NCI-H187 (cell line): ENCODE results near the gene TRMT2B.
"Not testable (repeated sequence)": the region's sequence is repeated elsewhere in the genome, so short reads cannot be mapped to it uniquely, and the experiment has no call there.

ENCODE experiments used
- DNase-seq, 2 experiments: peaks; one replicate each; lab custom pipeline; 2025; lab: John Stamatoyannopoulos, UW

The TRMT2B gene

DNA sequence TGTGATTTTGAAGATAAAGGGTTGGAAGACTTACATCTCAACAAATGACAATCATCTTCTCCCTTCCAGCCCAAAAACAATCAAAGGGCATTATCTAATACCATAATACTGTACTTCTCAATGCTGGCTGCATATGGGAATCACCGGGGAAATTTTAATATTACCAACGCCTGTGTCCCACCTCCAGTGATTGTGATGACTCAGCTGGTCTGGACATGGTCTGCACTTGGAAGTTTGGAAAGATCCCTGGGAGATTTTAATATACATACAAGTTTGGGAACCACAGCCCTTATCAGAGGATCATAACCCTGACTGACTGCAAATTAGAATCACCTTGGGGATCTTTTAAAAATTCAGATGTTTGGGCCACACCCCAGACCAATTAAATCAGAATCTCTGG lies 52.5 kb downstream of the TRMT2B start:
- no peak for DNase-seq

DNA sequence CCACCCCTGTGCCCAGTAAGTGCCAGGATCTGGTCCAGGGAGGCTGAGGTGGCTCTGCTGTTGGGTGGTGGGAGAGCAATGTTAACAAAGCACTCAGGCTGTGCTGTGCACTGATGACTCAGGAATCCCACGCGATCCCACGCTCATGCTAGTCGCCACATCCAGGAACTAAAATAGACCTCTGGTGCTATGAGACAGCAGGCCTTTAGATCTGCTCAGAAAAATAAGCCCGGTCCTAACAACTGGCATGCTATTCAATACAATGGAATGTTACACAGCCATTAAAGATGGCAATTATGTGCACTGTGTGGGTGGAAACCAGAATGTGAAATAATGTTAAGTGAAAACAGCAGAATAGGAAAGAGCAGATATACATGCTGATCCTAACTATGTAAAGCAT lies 56.4 kb downstream of the TRMT2B start:
- no peak for DNase-seq

DNA sequence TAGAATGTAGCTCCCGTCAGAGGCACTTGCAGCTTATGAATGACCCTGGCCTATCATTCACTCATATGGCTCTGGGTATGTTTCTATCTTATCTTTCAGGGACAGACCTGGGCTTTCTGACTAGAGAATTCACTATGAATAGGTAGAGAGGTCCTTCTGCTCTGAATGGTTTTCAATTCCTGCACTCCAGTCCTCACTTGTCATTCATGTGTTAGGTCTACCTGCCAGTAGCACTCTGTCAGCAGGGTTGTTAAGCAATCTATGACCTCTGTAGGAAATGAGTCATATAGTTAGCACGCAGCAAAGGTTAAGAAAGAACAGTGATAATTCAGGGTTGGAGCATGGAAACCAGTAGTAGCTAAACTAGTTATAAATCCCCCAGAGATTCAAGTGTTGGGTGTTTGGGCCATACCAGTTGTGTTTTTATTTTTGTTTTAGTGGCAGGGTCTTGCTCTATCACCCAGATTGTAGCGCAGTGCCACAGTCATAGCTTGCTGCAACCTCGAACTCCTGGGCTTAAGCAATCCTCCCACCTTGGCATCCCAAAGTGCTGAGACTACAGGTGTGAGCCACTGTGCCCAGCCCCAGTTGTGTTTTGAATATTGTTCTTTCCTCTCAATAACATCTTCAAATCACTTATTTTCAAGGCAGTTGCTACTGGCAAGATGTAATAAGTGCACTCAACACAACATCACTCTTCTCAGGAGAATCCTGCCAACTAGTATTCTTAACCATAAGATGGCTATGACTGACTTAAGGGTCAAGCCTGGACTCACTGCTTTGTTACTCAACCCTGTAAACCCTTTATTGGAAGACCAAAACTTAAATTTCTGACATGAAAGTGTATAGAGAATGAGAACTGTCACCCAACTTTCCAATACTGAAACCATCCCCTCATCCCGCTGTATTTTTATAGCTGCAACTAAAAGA lies 57.3 kb downstream of the TRMT2B start:
- DNase-seq, result no peak

DNA sequence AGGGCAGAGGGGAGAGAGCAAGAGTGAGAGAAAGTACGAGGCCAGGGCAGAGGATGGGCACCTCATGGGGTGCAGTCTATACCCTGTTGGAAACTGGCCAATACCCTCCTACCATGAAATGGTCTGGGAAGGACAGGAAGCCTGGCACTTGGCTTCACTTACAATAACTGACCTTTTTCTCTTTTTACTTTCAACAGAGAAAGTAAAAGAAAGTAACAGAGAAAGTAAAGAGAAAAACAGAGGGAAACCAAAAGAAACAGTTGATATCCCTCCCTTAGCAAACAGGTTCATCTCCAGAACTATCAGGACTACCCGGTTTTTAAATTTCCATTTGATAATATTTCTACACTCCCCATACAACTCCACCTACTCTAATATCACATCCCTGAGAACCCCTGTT lies 61.8 kb downstream of the TRMT2B start:
- DNase-seq, result no peak

DNA sequence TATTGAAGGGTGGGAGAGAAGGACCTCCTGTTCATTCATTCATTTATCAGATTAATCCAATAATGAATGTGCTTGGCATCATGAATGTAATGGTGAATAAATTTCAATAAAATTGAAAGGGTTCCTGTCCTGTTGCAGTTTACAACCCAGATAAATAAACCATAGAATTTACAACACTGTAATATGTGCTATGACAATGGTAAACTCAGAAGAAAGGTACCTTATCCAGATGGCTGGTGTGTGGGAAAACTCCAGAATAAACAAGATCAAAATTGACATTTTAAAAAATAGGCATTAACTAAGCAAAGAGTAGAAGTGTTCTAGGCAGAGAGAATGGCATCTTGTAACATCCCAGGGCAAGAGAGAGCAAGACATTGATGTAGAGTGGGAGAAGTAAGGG lies 67.1 kb downstream of the TRMT2B start:
- DNase-seq, result no peak

DNA sequence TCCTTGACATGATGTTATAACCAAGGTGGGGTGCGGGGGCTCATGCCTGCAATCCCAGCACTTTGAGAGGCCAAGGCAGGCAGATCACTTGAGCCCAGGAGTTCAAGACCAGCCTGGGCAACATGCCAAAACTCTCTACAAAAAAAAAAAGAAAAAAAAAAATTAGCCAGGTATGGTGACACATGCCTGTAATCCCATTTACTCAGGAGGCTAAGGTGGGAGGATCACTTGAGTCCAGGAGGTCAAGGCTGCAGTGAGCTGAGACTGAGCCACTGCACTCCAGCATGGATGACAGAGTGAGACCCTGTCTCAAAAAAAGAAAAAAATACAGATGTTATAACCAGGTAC lies 70.4 kb downstream of the TRMT2B start:
- DNase-seq, result not testable (repeated sequence)

DNA sequence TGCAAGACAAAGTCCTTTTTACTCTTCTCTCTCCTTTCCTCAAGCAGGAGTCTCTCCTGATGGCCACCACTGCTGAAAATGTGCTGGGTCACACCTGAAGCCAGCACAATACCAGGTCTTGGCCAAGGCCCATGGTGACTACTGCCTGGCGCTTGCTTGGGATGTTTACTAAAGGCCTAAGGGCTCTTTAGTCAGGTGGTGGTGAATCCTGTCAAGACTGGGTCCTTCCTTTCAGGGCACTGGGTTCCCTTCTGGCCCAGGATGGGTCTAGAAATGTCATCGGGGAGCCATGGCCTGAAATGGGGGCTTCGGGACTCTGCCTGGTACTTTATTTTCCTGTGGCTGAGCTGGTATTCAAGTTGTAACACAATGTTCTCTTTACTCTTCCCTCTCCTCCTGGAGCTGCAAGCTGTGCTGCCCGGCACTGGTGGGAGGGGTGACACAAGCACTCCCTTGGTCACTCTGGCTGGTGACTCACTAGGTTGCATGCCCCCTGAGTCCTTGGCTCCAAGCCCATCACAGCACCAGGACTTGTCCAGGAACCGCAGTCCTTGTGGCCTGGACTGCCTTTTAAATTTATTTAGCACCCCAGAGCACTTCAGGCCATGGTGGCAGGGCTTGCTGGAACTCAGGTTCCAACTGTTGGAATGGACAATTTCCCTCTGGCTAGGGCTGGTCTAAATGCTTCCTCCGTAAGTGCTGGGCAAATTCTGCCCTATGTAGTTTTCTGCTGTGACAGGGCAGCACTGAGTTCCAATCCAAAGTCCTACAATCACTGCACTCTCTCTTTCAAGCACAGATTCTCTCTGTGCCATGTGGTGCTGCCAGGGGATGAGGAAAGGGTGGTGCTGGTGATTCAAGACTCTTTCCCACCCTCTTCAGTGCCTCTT lies 71.1 kb downstream of the TRMT2B start:
- no peak for DNase-seq

DNA sequence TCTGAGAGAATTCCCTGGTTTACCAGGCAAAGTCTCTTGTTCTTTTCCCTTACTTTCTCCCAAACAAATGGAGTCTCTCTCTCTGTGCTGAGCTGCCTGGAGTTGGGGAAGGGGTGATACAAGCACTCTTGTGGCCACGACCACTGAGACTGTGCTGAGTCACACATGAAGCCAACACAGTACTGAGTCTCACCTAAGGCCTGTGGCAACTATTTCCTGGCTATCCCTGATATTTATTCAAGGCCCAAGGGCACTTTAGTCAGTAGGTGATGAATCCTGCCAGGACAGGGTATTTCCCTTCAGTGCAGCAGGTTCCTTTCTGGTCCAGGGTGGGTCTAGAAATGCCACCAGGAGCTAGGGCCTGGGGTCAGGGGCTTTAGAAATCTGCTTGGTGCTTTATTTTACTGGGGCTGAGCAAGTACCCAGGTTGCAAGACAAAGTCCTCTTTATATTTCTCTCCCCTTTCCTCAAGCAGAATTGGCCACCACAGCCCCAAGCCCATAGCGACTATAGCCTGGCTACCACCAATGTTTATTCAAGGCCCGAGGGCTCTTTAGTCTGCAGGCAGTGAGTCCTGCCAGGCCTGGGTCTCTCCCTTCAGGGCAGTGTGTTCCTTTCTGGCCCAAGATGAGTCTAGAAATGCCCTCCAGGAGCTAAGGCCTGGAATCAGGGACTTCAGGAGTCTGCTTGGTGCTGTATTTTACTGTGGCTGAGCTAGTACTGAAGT lies 71.9 kb downstream of the TRMT2B start:
- DNase-seq, result no peak

DNA sequence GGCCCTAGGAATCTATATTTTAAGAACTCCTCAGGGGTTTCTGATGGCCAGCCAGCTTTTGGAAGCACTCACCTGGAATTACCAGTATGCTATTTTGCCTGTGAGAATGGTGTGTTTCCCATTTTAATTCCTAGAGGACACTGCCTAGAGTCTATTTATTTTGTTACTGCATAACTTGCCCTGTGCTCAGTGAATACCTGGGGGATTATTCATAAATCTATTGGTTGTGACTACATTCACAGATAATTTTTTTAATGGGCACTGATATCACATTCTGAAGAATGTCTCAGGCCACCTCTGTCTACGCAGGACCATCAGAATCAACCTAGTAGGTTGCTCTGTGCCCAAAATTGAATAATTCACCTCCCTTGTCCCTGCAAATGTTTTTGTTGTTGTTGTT lies 75.7 kb downstream of the TRMT2B start:
- DNase-seq, result no peak

DNA sequence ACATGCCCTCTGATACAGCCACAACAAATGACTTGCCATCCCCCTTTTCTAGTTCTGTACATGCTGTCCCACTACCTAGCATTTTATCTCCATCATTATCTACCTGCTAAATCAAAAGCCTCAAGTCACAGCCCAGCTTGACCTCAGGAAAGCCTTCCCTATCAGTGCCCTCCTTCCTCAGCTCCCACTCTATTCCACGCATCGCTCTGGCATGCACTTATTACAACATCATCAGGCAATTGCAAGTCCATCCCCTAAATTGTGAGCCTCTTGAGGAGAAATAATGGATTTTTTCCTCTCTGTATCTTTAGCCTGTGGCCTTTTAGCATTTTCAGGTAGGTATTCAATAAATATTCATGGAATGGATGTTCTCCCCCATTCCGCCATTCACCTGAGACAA lies 76.7 kb downstream of the TRMT2B start:
- no peak for DNase-seq

DNA sequence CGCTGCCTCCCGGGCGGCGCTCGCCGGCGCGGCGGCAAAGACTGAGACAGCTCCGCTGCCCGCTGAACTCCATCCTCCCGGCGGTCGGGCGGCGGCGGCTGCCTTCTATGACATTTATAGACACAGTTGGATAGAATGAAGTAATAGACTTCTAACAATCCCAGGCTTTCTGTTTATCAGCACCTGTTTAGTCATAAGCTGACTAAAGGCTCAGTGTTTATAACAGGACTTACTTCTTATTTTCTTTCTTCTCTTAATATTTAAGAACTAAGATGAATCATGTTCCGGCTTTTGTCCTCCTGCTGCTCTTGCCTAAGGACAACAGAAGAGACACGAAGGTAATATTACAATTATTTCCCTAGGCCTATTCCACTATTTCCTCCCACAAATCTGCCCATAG lies 78.5 kb downstream of the TRMT2B start:
- no peak for DNase-seq

DNA sequence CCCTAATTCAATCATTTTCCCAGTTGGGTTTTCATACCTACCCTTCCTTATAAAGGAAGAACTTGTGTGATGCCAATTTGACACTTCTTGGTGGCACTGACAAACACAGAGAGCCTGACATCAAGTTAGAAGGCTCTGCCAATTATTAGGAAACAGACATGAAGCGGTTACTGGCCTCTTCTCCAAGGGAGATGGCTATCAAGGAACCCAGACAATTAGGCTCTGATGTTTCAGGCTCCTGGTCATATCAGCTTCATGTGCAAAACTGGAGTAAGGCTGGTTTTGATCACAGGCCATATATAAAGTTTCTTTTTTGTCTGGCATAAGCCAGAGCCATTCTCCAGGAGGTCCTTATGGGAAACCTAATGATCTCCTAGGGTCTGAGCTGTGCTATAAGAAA lies 82.0 kb downstream of the TRMT2B start:
- no peak for DNase-seq

DNA sequence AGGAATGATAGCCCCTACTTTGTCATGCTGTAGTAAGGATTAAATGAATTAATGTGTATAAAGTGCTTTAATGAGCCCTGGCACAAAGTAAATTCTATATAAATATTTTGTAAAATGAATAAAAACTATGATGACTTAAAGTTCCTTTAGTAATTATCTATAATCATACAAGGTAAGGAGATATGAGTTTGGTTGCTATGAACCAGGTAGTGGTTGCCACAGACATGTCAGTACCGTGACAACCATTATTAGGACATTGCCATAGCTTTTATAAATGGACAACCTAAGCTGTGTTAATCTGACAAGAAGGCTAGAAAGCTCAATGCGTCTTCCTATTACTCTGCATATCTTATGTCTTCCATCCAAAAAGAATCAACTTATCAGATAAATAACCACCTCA lies 82.5 kb downstream of the TRMT2B start, which contains the start of gene ARL13A:
Gene ARL13A (plus strand): TSS at position 301 of the 400 bp plus-strand sequence. CDS start 3,982 bp downstream, outside the sequence.
- DNase-seq, result no peak

DNA sequence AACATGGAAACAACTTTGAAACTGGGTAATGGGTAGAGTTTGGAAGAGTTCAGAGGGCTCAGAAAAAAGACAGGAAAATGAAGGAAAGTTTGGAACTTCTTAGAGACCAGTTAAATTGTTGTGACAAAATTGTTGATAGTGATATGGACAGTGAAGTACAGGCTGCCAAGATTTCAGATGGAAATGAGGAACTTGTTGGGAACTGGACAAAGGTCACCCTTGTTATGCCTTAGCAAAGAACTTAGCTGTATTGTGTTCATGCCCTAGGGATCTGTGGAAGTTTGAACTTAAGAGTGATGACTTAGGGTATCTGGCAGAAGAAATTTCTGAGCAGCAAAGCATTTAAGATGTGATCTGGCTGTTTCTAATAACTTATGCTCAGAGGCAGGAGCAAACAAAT lies 87.5 kb downstream of the TRMT2B start:
- DNase-seq, result no peak

DNA sequence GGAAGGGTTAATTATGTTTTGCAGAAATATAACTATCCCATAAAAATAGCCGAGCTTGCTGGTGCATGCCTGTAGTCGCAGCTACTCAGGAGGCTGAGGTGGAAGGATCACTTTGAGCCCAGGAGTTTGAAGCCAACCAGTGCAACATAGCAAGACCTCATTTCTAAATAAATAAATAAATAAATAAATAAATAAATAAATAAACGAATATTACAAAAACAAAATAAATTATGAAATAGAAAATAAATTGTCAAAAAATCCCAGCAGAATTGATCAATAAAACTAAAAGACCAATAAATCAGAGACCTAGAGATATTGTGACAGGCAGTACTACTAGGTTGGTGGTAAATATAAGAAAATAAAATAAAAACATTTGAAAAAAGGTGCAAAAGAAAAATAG lies 89.1 kb downstream of the TRMT2B start:
- no peak for DNase-seq
